SK-N-MC (cell line): ENCODE measurements around the gene ANKMY1.
"Not testable (repeated sequence)": the region's sequence is repeated elsewhere in the genome, so short reads cannot be mapped to it uniquely, and the experiment has no call there.

ENCODE experiments used
- EZH2 ChIP-seq: fragments of 200-600 bp; sonication (generic); IDR thresholded peaks from one replicate; pipeline ENCODE4 v1.6.1; 2017; ENCODE audit warnings: antibody characterized with exemption
- FOXP2 ChIP-seq: optimal IDR thresholded peaks from 2 replicates; pipeline ENCODE3; 2011; ENCODE audit warnings: mild to moderate bottlenecking, moderate library complexity; ENCODE audit not compliant: insufficient read depth; ENCODE audit errors: extremely low read length, control extremely low read depth
- POLR2AphosphoS5 ChIP-seq: IDR thresholded peaks from 2 replicates; pipeline ENCODE4 v1.6.1; 2012; ENCODE audit warnings: mild to moderate bottlenecking, low read depth, low read length, borderline replicate concordance

DNA sequence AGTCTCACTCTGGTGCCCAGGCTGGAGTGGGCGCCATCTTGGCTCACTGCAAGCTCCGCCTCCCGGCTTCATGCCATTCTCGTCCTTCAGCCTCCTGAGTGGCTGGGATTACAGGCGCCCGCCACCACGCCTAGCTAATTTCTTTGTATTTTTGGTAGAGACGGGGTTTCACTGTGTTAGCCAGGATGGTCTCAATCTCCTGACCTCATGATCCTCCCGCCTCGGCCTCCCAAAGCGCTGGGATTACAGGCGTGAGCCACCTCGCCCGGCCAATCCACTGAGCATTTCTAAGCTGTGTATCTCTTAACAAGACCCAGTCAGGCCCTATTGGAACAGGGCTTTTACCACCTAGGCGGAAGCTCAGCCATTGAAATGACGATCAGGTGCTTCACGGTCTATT, 5.4 kb upstream of the ANKMY1 start:
- TF ChIP-seq POLR2AphosphoS5, EZH2, FOXP2: not testable (repeated sequence)
